H1 (cell line): Measurements from ENCODE around the gene BNIP1. TPM values are rescaled to one million over a fixed set of nuclear protein-coding genes. Genes with fewer than 3 reads are reported as not detected.

ENCODE experiments used
- CTCF ChIA-PET: fragments of 300-600 bp; sonication (Branson Sonifier 250); formaldehyde crosslinking; loops from one replicate; lab custom pipeline; 2021; ENCODE audit not compliant: partially characterized antibody; lab: Charles Lee
- POLR2A ChIA-PET: fragments of 300-600 bp; sonication (Branson Sonifier 250); formaldehyde crosslinking; loops from one replicate; lab custom pipeline; 2021; ENCODE audit warnings: inconsistent platforms; ENCODE audit not compliant: partially characterized antibody; lab: Charles Lee
- DNase-seq, 2 experiments: peaks; one replicate each; pipeline versions ENCODE4 v3.0.0 to v3.0.0-alpha.2; 2010 to 2022; ENCODE audit warnings: low spot score in 2 of 2, low read depth in 1 of 2, mixed read lengths in 1 of 2
- FAIRE-seq: peaks from 2 replicates; lab custom pipeline; 2011; peaks lifted over from hg19 to GRCh38; lab: Jason Lieb, UNC
- H2AFZ ChIP-seq: 2 replicates; pipeline ENCODE4 v1.8.1; 2012; ENCODE audit warnings: low read length, inconsistent platforms
- H2AK5ac ChIP-seq: 2 replicates; pipeline ENCODE4 v1.6.1; 2013; ENCODE audit warnings: low read depth, low read length
- H2BK120ac ChIP-seq: replicated peaks from 2 replicates; pipeline ENCODE3; 2013; ENCODE audit warnings: low read depth, low read length, inconsistent platforms
- H2BK12ac ChIP-seq: 2 replicates; pipeline ENCODE4 v1.6.1; 2013; ENCODE audit warnings: low read depth, low read length
- H2BK15ac ChIP-seq: 2 replicates; pipeline ENCODE4 v1.6.1; 2013; ENCODE audit warnings: low read length
- H2BK20ac ChIP-seq: 2 replicates; pipeline ENCODE4 v1.6.1; 2013; ENCODE audit warnings: low read length
- H2BK5ac ChIP-seq: 2 replicates; pipeline ENCODE4 v1.6.1; 2013; ENCODE audit warnings: low read depth, low read length
- H3K14ac ChIP-seq: 2 replicates; pipeline ENCODE4 v1.6.1; 2013; ENCODE audit warnings: inconsistent platforms; ENCODE audit not compliant: insufficient read length
- H3K18ac ChIP-seq: 2 replicates; pipeline ENCODE4 v1.6.1; 2013; ENCODE audit warnings: low read length; ENCODE audit errors: extremely low read depth
- H3K23ac ChIP-seq: 2 replicates; pipeline ENCODE4 v1.6.1; 2013; ENCODE audit warnings: inconsistent platforms; ENCODE audit not compliant: insufficient read length
- H3K23me2 ChIP-seq: 2 replicates; pipeline ENCODE4 v1.6.1; 2013; ENCODE audit warnings: low read depth, low read length
- H3K27ac ChIP-seq: 2 replicates; pipeline ENCODE4 v1.6.1; 2011; ENCODE audit warnings: low read depth, low read length, inconsistent platforms
- H3K27me3 ChIP-seq, 4 experiments: replicated peaks in 1 of 4; 1 replicate in 1 of 4; 2 replicates in 3 of 4; pipeline versions ENCODE4 v1.6.1 to v1.8.1; 2011 to 2013; ENCODE audit warnings: low read length in 3 of 4, mild to moderate bottlenecking in 3 of 4, inconsistent platforms in 2 of 4, mixed read lengths in 2 of 4, moderate library complexity in 1 of 4; ENCODE audit not compliant: control insufficient read depth in 3 of 4, insufficient read depth in 3 of 4; ENCODE audit errors: extremely low read depth in 1 of 4
- H3K36me3 ChIP-seq, 4 experiments: 2 replicates each; pipeline versions ENCODE4 v1.6.1 to v1.8.1; 2011 to 2013; ENCODE audit warnings: mild to moderate bottlenecking in 4 of 4, low read length in 3 of 4, moderate library complexity in 2 of 4, control low read depth in 1 of 4, inconsistent platforms in 1 of 4; ENCODE audit not compliant: insufficient read depth in 4 of 4, control insufficient read depth in 2 of 4
- H3K4ac ChIP-seq: replicated peaks from 2 replicates; pipeline ENCODE3; 2013; ENCODE audit warnings: low read length, low read depth, mixed read lengths, inconsistent platforms; ENCODE audit not compliant: insufficient read length
- H3K4me1 ChIP-seq, 4 experiments: replicated peaks in 1 of 4; 1 replicate in 1 of 4; 2 replicates in 3 of 4; pipeline versions ENCODE4 v1.6.1 to v1.8.1; 2011 to 2013; ENCODE audit warnings: low read length in 3 of 4, inconsistent platforms in 2 of 4, mixed read lengths in 1 of 4; ENCODE audit not compliant: insufficient read depth in 4 of 4, control insufficient read depth in 3 of 4
- H3K4me2 ChIP-seq, 2 experiments: 2 replicates each; pipeline versions ENCODE4 v1.6.1 to v1.8.1; 2011 to 2013; ENCODE audit warnings: low read depth in 2 of 2, low read length in 2 of 2, control low read depth in 1 of 2, inconsistent platforms in 1 of 2, mild to moderate bottlenecking in 1 of 2; ENCODE audit not compliant: insufficient read depth in 1 of 2
- H3K4me3 ChIP-seq, 4 experiments: fragments of 200-600, 300-600 bp in 1 of 4; sonication (generic), shearing (Covaris generic), sonication (Bioruptor Twin) in 1 of 4; 2 replicates each; pipeline versions ENCODE4 v1.5.1 to v1.8.1; 2011 to 2016; ENCODE audit warnings: low read length in 4 of 4, low read depth in 3 of 4, control low read depth in 2 of 4, inconsistent platforms in 2 of 4, mild to moderate bottlenecking in 2 of 4, mixed read lengths in 1 of 4, moderate library complexity in 1 of 4; ENCODE audit not compliant: insufficient read depth in 2 of 4; ENCODE audit errors: extremely low read depth in 1 of 4
- H3K56ac ChIP-seq: replicated peaks from 2 replicates; pipeline ENCODE3; 2013; ENCODE audit warnings: low read depth, mild to moderate bottlenecking, mixed read lengths, low read length, inconsistent platforms; ENCODE audit not compliant: insufficient read length
- H3K79me1 ChIP-seq: 2 replicates; pipeline ENCODE4 v1.6.1; 2013; ENCODE audit warnings: low read depth, low read length, control low read depth
- H3K79me2 ChIP-seq, 2 experiments: 2 replicates each; pipeline versions ENCODE4 v1.6.1 to v1.8.1; 2012 to 2013; ENCODE audit warnings: low read length in 2 of 2, mild to moderate bottlenecking in 2 of 2, inconsistent platforms in 1 of 2; ENCODE audit not compliant: insufficient read depth in 2 of 2, control insufficient read depth in 1 of 2
- H3K9ac ChIP-seq, 4 experiments: replicated peaks in 1 of 4; 1 replicate in 1 of 4; 2 replicates in 3 of 4; pipeline versions ENCODE4 v1.6.1 to v1.8.1; 2011 to 2013; ENCODE audit warnings: low read depth in 3 of 4, low read length in 3 of 4, control low read depth in 2 of 4, mild to moderate bottlenecking in 2 of 4, moderate library complexity in 2 of 4, inconsistent platforms in 1 of 4; ENCODE audit errors: extremely low read depth in 1 of 4
- H3K9me3 ChIP-seq, 2 experiments: 2 replicates each; pipeline versions ENCODE4 v1.6.1 to v1.8.1; 2012 to 2013; ENCODE audit warnings: mild to moderate bottlenecking in 2 of 2, moderate library complexity in 2 of 2, control low read depth in 1 of 2, inconsistent platforms in 1 of 2, low read depth in 1 of 2, low read length in 1 of 2, mixed read lengths in 1 of 2; ENCODE audit not compliant: insufficient read depth in 2 of 2
- H4K20me1 ChIP-seq, 2 experiments: replicated peaks in 1 of 2; 2 replicates each; pipeline versions ENCODE3 to v1.8.1; 2011 to 2013; ENCODE audit warnings: inconsistent platforms in 2 of 2, low read length in 2 of 2, mild to moderate bottlenecking in 1 of 2; ENCODE audit not compliant: insufficient read depth in 2 of 2, control insufficient read depth in 1 of 2
- H4K5ac ChIP-seq: 2 replicates; pipeline ENCODE4 v1.6.1; 2013; ENCODE audit warnings: low read length, low read depth, mixed read lengths, inconsistent platforms; ENCODE audit not compliant: insufficient read length
- H4K8ac ChIP-seq: 2 replicates; pipeline ENCODE4 v1.8.0; 2013; ENCODE audit warnings: mild to moderate bottlenecking, moderate library complexity, low read length, inconsistent platforms; ENCODE audit not compliant: insufficient read depth; ENCODE audit errors: extremely low read depth
- H4K91ac ChIP-seq: replicated peaks from 2 replicates; pipeline ENCODE3; 2013; ENCODE audit warnings: low read length, mixed read lengths, inconsistent platforms; ENCODE audit not compliant: insufficient read length
- ASH2L ChIP-seq: fragments of 200-600, 300-600 bp; sonication (generic); IDR thresholded peaks from one replicate; pipeline ENCODE4 v1.7.1; 2017; ENCODE audit warnings: low read length
- ATF2 ChIP-seq: IDR thresholded peaks from 2 replicates; pipeline ENCODE4 v1.6.1; 2012; ENCODE audit warnings: low read length, inconsistent platforms
- BACH1 ChIP-seq: IDR thresholded peaks from 2 replicates; pipeline ENCODE4 v1.6.1; 2012; ENCODE audit warnings: low read length, improper control_type of control experiment
- CBX5 ChIP-seq: fragments of 300-800, 300-1000 bp; sonication (generic); IDR thresholded peaks from 2 replicates; pipeline ENCODE4 v1.7.1; 2016; ENCODE audit warnings: antibody characterized with exemption, low read length, low read depth
- CEBPB ChIP-seq: IDR thresholded peaks from 2 replicates; pipeline ENCODE4 v1.6.1; 2012; ENCODE audit warnings: low read depth, low read length
- CREB1 ChIP-seq: IDR thresholded peaks from 2 replicates; pipeline ENCODE4 v1.6.1; 2012; ENCODE audit warnings: inconsistent platforms
- FOSL1 ChIP-seq: IDR thresholded peaks from 2 replicates; pipeline ENCODE4 v1.6.1; 2011; ENCODE audit warnings: mild to moderate bottlenecking, low read depth, low read length, moderate library complexity; ENCODE audit not compliant: insufficient read depth
- HDAC6 ChIP-seq: IDR thresholded peaks from one replicate; pipeline ENCODE4 v1.7.1; 2012; ENCODE audit warnings: low read depth, mild to moderate bottlenecking, inconsistent platforms, low read length, moderate library complexity
- MAX ChIP-seq: IDR thresholded peaks from 2 replicates; pipeline ENCODE4 v1.6.1; 2012; ENCODE audit warnings: inconsistent platforms
- POLR2A ChIP-seq, 2 experiments: IDR thresholded peaks; 1 replicate in 1 of 2; 2 replicates in 1 of 2; pipeline ENCODE4 v1.6.1; 2011; ENCODE audit warnings: low read depth in 2 of 2, low read length in 2 of 2, mild to moderate bottlenecking in 2 of 2; ENCODE audit errors: control extremely low read depth in 1 of 2
- POLR2AphosphoS5 ChIP-seq: IDR thresholded peaks from 2 replicates; pipeline ENCODE4 v1.6.1; 2011; ENCODE audit warnings: low read depth, low read length
- RBBP5 ChIP-seq: IDR thresholded peaks from 2 replicates; pipeline ENCODE4 v1.7.1; 2012; ENCODE audit warnings: low read depth, mild to moderate bottlenecking, inconsistent platforms, low read length, moderate library complexity, borderline replicate concordance
- RFX5 ChIP-seq: IDR thresholded peaks from 2 replicates; pipeline ENCODE4 v1.6.1; 2011; ENCODE audit warnings: low read depth, low read length, improper control_type of control experiment, borderline replicate concordance
- TBP ChIP-seq: IDR thresholded peaks from 2 replicates; pipeline ENCODE4 v1.6.1; 2011; ENCODE audit warnings: low read depth, low read length, improper control_type of control experiment
- TCF12 ChIP-seq: IDR thresholded peaks from 2 replicates; pipeline ENCODE4 v1.6.1; 2011; ENCODE audit warnings: low read depth, mild to moderate bottlenecking, low read length
- TEAD4 ChIP-seq: IDR thresholded peaks from 2 replicates; pipeline ENCODE4 v1.6.1; 2012; ENCODE audit warnings: low read depth, low read length, inconsistent platforms, mixed read lengths
- polyA plus RNA-seq, 7 experiments: library from polyadenylated mRNA; depleted of rRNA in 3 of 7; stranded (reverse) in 5 of 7; unstranded in 2 of 7; fragments of >200 nt in 5 of 7; fragments of 200-250 nt in 2 of 7; gene quantifications; 1 replicate in 5 of 7; 2 replicates in 1 of 7; 4 replicates in 1 of 7; pipeline versions ENCODE4 v1.2.1 to v1.2.3, GENCODE V29; 2011 to 2013; ENCODE audit warnings: missing spikeins in 2 of 7, mixed read lengths in 2 of 7
- total RNA-seq: library from RNA; stranded (reverse); fragmentation: NEBNext Ultra II Directional; extraction: Animal tissue kit (Norgen Biotek cat#: 25700); gene quantifications from 2 replicates; pipeline ENCODE4 v1.2.1, GENCODE V29; 2021

The BNIP1 gene
- total and polyA plus RNA-seq, 2 of the 8 experiments (the other 6 are each of a cell fraction or from before 2014, with no cell fraction given) = 13.5 to 14.7 TPM

GRCh38 chr5:173098787-173099186, 45.5 kb upstream of the BNIP1 start:
- Histone ChIP-seq H4K5ac (no peak overlapping the region), H3K27ac (no peak overlapping the region), H4K91ac (no peak overlapping the region), H3K4ac (no peak overlapping the region), H3K9me3 (no peaks in the 10 kb centered on the region), H3K27me3 (no peaks in the 10 kb centered on the region), H3K36me3 (no peaks in the 10 kb centered on the region), H3K4me1 (no peaks in the 10 kb centered on the region), H4K8ac (no peak overlapping the region), H2AFZ (no peak overlapping the region), H3K4me3 (no peak overlapping the region), H3K18ac (no peak overlapping the region), H3K23ac (no peak overlapping the region), H3K79me2 (no peaks in the 10 kb centered on the region), H2BK20ac (no peak overlapping the region), H2AK5ac (no peak overlapping the region), H3K23me2 (no peaks in the 10 kb centered on the region), H3K9ac (no peak overlapping the region), H3K14ac (no peak overlapping the region), H2BK120ac (no peak overlapping the region), H3K4me2 (no peak overlapping the region), H2BK12ac (no peak overlapping the region), H3K79me1 (no peaks in the 10 kb centered on the region), H4K20me1 (no peaks in the 10 kb centered on the region), H2BK5ac (no peak overlapping the region), H2BK15ac (no peak overlapping the region), H3K56ac (no peak overlapping the region)
- ChIA-PET CTCF (interaction anchor here (0.8 kb wide), 1 partner anchor 42 kb away, joined by 3 read pairs; no protein-coding TSS in a partner anchor), POLR2A (interaction anchor here (0.6 kb wide), 1 partner anchor 59 kb away, joined by 3 read pairs; no protein-coding TSS in a partner anchor)
- no peak for FAIRE-seq
- DNase-seq = no peak
- TF ChIP-seq CEBPB (no peak), TCF12 (no peak), ASH2L (no peak), TEAD4 (no peak), CREB1 (no peak), CBX5 (no peak), HDAC6 (no peak), BACH1 (no peak), MAX (no peak), RBBP5 (no peak), POLR2AphosphoS5 (no peak), TBP (no peak), POLR2A (IDR thresholded peaks at IDR 0.05; ENCODE audit: control extremely low read depth in 1 of 2, low read depth in 2 of 2, low read length in 2 of 2) (no peak), RFX5 (no peak), ATF2 (no peak), FOSL1 (no peak)
